Muscle layer of duodenum (tissue), 2 donors: ENCODE measurements around the gene SCD.
A peak's percentile ranks its signal among the peaks of the same experiment; 100 is the strongest.
"Not testable (repeated sequence)": the region's sequence is repeated elsewhere in the genome, so short reads cannot be mapped to it uniquely, and the experiment has no call there.

Source experiments
- H3K27ac ChIP-seq: one replicate; pipeline ENCODE4 v1.7.0; 2013; ENCODE audit warnings: mild to moderate bottlenecking, low read length
- H3K27me3 ChIP-seq: one replicate; pipeline ENCODE4 v1.7.0; 2013; ENCODE audit warnings: low read depth, mild to moderate bottlenecking, control low read depth, low read length
- H3K36me3 ChIP-seq, 2 donors: one replicate each; pipeline ENCODE4 v1.7.0; 2013; ENCODE audit warnings: low read length in 2 of 2, control low read depth in 1 of 2, mild to moderate bottlenecking in 1 of 2; ENCODE audit not compliant: insufficient read depth in 2 of 2, control insufficient read depth in 1 of 2
- H3K4me1 ChIP-seq, 2 donors: one replicate each; pipeline ENCODE4 v1.7.0; 2013; ENCODE audit warnings: low read length in 2 of 2, mild to moderate bottlenecking in 2 of 2, control low read depth in 1 of 2, moderate library complexity in 1 of 2; ENCODE audit not compliant: insufficient read depth in 2 of 2, control insufficient read depth in 1 of 2
- H3K4me3 ChIP-seq, 2 donors: one replicate each; pipeline ENCODE4 v1.7.0; 2013; ENCODE audit warnings: low read length in 2 of 2, low read depth in 1 of 2, mild to moderate bottlenecking in 1 of 2
- H3K9me3 ChIP-seq, 2 donors: one replicate each; pipeline ENCODE4 v1.7.0; 2013; ENCODE audit warnings: low read length in 2 of 2, control low read depth in 1 of 2, mild to moderate bottlenecking in 1 of 2; ENCODE audit not compliant: control insufficient read depth in 1 of 2
- donor health status: healthy.

Gene SCD

DNA sequence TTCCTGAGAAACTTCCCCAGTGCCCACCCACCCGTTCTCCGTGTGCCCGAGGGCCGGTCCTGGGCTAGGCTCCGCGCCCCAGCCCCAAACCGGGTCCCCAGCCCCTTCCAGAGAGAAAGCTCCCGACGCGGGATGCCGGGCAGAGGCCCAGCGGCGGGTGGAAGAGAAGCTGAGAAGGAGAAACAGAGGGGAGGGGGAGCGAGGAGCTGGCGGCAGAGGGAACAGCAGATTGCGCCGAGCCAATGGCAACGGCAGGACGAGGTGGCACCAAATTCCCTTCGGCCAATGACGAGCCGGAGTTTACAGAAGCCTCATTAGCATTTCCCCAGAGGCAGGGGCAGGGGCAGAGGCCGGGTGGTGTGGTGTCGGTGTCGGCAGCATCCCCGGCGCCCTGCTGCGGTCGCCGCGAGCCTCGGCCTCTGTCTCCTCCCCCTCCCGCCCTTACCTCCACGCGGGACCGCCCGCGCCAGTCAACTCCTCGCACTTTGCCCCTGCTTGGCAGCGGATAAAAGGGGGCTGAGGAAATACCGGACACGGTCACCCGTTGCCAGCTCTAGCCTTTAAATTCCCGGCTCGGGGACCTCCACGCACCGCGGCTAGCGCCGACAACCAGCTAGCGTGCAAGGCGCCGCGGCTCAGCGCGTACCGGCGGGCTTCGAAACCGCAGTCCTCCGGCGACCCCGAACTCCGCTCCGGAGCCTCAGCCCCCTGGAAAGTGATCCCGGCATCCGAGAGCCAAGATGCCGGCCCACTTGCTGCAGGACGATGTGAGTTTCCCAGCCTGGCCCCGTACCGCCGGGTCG, at the start of gene SCD:
Gene SCD (plus strand): TSS at position 469 of the 803 bp plus-strand sequence. CDS start 272 bp downstream, at position 741.
- H3K4me1 ChIP-seq = peaks cover 0 to 23% of the 10 kb centered on the region in 2 donors
- H3K4me3 ChIP-seq = peak within 1 kb of the TSS; percentile 75 to 81
- H3K27ac ChIP-seq = peak within 1 kb of the TSS; percentile 39
- peaks cover 12% of the 10 kb centered on the region for H3K27me3 ChIP-seq
- no peaks in the 10 kb centered on the region for H3K9me3 ChIP-seq
- no peaks in the 10 kb centered on the region for H3K36me3 ChIP-seq

DNA sequence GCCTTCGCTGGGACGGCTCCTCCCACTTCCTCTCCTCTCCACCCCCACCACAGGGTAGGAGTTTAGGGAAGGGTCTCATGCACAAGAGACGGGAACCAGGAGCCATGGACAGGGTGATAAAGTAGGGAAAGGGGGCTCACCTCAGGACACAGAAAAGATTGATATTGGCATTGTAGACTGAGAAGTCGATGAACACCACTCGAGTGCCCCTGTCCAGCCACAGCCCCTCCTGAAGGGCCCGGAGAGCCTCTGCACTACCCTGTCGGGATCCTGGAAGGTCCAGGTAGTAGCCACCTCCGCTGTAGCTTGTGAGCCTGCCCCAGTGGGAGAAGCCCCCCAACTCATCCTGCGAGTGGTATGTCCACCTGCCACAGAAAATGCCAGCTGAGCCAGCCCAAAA, 49.8 kb upstream of the SCD start:
- Histone ChIP-seq H3K27me3 (peaks cover 5% of the 10 kb centered on the region), H3K4me1 (no peaks in the 10 kb centered on the region), H3K4me3 (no peak overlapping the region), H3K9me3 (no peaks in the 10 kb centered on the region), H3K36me3 (no peaks in the 10 kb centered on the region), H3K27ac (no peak overlapping the region)

DNA sequence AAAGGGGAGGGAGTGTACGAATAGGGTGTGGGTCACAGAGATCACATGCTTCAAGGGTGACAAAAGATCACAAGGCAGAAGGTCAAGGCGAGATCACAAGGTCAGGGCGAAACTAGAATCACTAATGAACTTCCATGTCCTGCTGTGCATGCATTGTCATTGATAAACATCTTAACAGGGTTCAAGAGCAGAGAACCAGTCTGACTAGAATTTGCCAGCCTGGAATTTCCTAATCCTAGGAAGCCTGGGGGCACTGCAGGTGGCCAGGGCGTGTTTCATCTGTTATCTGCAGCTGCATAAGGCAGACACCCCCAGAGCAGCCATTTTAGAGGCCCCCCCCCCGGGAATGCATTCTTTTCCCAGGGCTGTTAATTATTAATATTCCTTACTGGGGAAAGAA, 45.9 kb upstream of the SCD start:
- not testable (repeated sequence) for H3K36me3 ChIP-seq, H3K9me3 ChIP-seq, H3K4me3 ChIP-seq, H3K27me3 ChIP-seq, H3K27ac ChIP-seq, H3K4me1 ChIP-seq

DNA sequence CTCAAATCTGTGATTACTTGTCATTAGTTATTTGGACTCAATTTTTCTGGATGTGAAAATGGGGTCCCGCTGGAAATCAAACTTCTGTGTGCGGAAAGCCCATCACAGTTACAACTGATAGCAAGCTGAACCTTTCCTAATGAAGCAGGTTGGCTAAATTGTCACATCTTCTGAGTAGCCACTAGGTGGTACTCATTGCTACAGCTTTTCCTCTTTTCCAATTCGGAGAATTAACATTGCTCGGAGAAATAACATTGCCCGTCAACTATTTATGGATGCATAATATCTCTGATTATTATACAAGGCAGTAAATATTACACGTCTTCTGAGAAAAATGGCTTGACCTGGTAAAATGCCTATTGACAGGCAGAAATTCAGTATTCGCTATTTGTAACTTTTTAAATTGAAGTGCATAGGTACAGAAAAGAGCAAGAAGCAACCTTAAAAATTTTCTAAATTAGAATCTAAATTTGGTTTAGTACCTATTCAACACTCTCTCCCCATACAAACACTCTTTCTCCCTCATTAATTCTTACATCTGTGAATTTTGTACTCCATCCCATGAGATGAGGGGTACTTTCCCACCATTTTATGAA, 43.2 kb upstream of the SCD start:
- H3K27ac ChIP-seq = no peak overlapping the region
- no peaks in the 10 kb centered on the region for H3K9me3 ChIP-seq
- no peaks in the 10 kb centered on the region for H3K27me3 ChIP-seq
- H3K4me1 ChIP-seq = peaks cover 0 to 3% of the 10 kb centered on the region in 2 donors
- no peak overlapping the region for H3K4me3 ChIP-seq
- H3K36me3 ChIP-seq = no peaks in the 10 kb centered on the region

DNA sequence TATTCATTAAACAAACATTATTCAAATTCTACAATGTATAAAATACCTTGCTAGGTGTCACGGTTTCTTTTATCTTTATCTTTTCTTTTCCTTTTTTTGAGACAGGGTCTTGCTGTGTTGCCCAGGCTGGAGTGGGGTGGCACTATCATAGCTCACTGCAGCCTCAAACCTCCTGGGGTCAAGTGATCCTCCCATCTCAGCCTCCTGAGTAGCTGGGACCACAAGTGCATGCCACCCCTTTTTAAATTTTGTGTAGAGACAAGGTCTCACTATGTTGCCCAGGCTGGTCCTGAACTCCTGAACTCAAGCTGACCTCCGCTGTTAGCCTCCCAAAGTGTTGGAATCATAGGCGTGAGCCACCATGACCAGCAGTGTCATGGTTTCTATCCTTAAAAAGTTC, 42.6 kb upstream of the SCD start:
- no peak overlapping the region for H3K4me3 ChIP-seq
- H3K4me1 ChIP-seq = peaks cover 0 to 3% of the 10 kb centered on the region in 2 donors
- no peaks in the 10 kb centered on the region for H3K36me3 ChIP-seq
- H3K27ac ChIP-seq = no peak overlapping the region
- H3K9me3 ChIP-seq = no peaks in the 10 kb centered on the region
- H3K27me3 ChIP-seq = no peaks in the 10 kb centered on the region

DNA sequence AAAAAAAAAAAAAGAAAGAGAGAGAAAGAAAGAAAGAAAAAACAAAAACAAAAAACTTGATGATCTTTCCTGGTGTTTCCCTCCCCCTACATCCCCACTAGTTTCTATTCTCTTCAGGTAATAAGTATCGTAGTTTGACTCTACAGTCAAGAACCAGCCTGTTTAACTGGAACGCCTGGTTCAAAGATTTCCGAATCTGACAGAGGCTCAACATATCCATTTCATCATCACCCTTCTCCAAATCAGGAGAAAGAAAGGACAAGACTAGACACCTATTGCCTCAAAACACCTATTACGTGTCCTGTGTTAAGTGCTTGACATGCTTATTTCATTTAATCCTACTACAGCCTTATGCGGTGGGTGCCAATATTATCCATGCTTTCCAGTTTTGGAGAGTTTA, 40.2 kb upstream of the SCD start:
- Histone ChIP-seq H3K27me3 (no peaks in the 10 kb centered on the region), H3K9me3 (no peaks in the 10 kb centered on the region), H3K4me1 (peaks cover 2 to 3% of the 10 kb centered on the region in 2 donors), H3K27ac (no peak overlapping the region), H3K36me3 (no peaks in the 10 kb centered on the region), H3K4me3 (no peak overlapping the region)

DNA sequence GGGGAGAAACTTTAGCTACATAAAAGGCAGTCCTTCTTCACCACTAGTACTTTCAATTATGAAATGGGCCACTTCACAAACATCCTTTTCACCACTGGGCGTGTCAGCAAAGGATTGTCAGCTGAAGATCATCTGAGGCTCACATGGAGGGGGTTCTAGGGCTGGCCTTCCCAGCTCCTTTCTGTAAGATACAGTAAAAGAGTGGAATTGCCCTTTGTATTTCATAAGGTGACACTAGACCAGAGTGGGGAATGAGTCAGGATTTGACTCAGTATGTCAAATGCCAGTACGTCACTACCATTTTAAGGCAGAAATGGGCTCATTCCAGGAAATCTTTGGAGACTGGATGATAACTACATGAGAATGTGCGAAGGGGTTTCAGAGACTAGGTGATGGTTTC, 39.3 kb upstream of the SCD start:
- H3K27me3 ChIP-seq = no peaks in the 10 kb centered on the region
- no peaks in the 10 kb centered on the region for H3K9me3 ChIP-seq
- H3K27ac ChIP-seq = no peak overlapping the region
- H3K4me3 ChIP-seq = no peak overlapping the region
- no peaks in the 10 kb centered on the region for H3K36me3 ChIP-seq
- H3K4me1 ChIP-seq = peaks cover 3% of the 10 kb centered on the region in 2 donors

DNA sequence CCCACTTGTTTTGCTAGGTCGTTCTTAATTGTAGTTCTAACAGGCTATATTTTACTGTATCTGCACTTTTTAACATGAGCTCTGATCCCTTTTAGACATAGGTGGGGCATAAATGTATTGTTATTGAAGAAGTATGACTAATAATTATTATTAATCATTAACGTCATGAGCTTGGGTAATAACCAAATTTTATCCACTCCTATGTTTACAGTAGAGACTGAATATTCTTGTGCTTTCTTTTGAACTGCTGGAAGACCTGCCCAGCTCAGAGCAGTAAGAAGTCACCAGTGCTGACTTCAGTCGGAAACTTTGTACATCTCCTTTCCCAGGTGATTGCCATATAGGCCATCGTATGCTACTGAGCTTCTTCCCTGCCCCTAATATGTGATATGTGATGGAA, 35.7 kb upstream of the SCD start:
- no peaks in the 10 kb centered on the region for H3K9me3 ChIP-seq
- no peaks in the 10 kb centered on the region for H3K27me3 ChIP-seq

DNA sequence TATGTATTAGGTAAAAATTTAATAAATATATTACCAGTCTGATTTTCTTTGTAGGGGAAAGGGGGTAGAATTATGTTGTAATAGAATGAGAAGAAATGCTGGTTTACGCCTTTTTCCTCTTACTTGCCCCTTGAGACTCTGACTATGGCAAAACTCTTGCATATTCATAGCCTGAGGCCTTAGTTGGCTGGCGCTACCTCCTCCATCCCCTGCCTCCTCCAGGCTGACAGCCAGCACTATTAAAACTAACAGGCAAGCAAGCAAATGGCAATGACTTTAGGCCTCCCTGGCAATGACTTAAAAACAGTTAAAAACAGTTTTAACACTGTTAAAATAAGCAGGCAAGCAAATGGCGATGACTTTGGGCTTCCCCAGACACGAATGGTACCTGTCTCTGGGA, 31.4 kb upstream of the SCD start:
- Histone ChIP-seq H3K4me3 (no peak overlapping the region), H3K9me3 (no peaks in the 10 kb centered on the region), H3K27ac (no peak overlapping the region), H3K27me3 (peaks cover 3% of the 10 kb centered on the region), H3K4me1 (peaks cover 0 to 3% of the 10 kb centered on the region in 2 donors), H3K36me3 (no peaks in the 10 kb centered on the region)

More for the DNA sequence above, 35.7 kb upstream of the SCD start:
- no peak overlapping the region for H3K4me3 ChIP-seq
- H3K27ac ChIP-seq = no peak overlapping the region
- no peaks in the 10 kb centered on the region for H3K36me3 ChIP-seq
- H3K4me1 ChIP-seq = peaks cover 0 to 3% of the 10 kb centered on the region in 2 donors

DNA sequence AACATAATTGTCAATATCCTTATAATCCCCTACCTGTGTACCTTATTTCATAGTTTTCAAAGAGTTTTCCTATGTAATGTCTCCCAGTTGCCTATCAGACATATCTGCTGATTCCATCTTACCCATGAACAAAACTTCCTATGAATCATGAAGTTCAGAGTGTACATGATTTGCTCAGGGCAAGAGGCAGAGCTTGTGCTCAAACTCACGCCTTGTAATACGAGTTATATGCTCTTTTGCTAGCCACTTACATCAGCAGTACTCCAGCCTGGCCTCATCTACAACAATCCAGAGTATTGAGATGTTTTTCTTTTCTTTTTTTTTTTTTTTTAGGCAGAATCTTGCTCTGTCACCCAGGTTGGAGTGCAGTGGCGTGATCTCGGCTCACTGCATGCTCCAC, 28.8 kb upstream of the SCD start:
- H3K4me3 ChIP-seq = no peak overlapping the region
- H3K9me3 ChIP-seq = no peaks in the 10 kb centered on the region
- H3K27ac ChIP-seq = no peak overlapping the region
- H3K27me3 ChIP-seq = peaks cover 3% of the 10 kb centered on the region
- H3K4me1 ChIP-seq = no peaks in the 10 kb centered on the region
- H3K36me3 ChIP-seq = no peaks in the 10 kb centered on the region

DNA sequence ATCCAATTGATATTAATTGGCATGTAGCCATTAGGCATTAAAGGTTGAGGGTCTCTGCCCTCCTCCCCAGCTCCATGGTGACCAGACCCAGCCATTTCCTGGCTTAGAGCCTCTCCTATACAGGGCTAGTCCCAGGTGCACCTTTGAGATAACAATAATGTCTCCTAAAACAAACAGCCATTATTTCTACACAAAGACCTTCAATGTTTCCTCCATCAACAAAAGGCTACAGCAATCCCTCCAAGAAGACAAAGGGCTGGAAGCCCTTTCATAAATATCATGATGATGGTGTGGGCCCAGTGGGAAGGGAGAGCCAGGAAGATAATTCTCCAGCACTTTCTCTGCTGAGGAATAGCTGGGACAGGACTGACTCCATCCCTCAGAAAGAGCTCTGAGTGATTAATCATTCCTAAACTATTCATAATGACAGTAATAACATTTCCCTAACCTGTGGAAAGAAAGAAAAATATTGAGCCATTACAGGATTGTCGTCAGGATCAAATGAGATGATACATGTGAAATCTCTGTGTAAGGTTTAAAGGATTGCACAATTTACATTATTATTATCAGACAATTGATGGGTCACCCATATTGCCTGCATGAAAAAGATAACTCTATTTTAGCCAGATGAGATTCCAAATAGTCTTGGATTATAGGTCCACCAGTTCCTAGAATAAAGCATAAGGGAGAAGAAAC, 27.2 kb upstream of the SCD start:
- Histone ChIP-seq H3K4me3 (no peak overlapping the region), H3K27ac (no peak overlapping the region), H3K4me1 (no peaks in the 10 kb centered on the region), H3K27me3 (peaks cover 3% of the 10 kb centered on the region), H3K36me3 (no peaks in the 10 kb centered on the region), H3K9me3 (no peaks in the 10 kb centered on the region)
